ENCODE data around the gene TFDP2.

The TFDP2 gene

DNA sequence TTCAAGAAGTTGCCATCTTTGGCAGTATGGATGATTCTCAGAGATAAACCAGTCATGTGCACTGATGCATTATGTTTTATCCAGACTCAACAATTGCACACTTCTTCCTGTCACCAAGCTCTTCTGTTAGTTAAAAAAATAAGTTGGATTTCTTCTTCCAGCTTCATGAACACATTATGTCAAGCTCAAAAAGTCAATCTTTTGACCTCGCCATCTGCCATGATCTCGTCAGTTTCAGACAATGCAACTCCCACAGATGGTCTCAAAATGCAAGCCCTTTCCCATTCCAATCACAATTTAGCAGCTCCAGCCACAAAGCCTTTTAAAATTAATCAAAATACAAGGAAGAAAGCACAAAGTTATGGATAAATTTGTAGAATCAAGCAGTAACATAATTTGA lies 42.8 kb downstream of the TFDP2 start:
- TF ChIP-seq ZNF8 (CRISPR knock-in tag; IDR thresholded peaks at IDR 0.05) (no peak), RARB (CRISPR knock-in tag; IDR thresholded peaks at IDR 0.05) (no peak), ESRRG (CRISPR knock-in tag; IDR thresholded peaks at IDR 0.05) (no peak), PATZ1 (CRISPR knock-in tag; IDR thresholded peaks at IDR 0.05; ENCODE audit: borderline replicate concordance) (no peak), ZFP3 (CRISPR knock-in tag; IDR thresholded peaks at IDR 0.05) (no peak), CSDC2 (CRISPR knock-in tag; IDR thresholded peaks at IDR 0.05) (no peak), BACH2 (CRISPR knock-in tag; IDR thresholded peaks at IDR 0.05; ENCODE audit: borderline replicate concordance) (no peak)
- TF ChIP-seq, protein P1, sequence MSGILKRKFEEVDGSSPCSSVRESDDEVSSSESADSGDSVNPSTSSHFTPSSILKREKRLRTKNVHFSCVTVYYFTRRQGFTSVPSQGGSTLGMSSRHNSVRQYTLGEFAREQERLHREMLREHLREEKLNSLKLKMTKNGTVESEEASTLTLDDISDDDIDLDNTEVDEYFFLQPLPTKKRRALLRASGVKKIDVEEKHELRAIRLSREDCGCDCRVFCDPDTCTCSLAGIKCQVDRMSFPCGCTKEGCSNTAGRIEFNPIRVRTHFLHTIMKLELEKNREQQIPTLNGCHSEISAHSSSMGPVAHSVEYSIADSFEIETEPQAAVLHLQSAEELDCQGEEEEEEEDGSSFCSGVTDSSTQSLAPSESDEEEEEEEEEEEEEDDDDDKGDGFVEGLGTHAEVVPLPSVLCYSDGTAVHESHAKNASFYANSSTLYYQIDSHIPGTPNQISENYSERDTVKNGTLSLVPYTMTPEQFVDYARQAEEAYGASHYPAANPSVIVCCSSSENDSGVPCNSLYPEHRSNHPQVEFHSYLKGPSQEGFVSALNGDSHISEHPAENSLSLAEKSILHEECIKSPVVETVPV (CRISPR knock-in tag; IDR thresholded peaks at IDR 0.05): no peak

DNA sequence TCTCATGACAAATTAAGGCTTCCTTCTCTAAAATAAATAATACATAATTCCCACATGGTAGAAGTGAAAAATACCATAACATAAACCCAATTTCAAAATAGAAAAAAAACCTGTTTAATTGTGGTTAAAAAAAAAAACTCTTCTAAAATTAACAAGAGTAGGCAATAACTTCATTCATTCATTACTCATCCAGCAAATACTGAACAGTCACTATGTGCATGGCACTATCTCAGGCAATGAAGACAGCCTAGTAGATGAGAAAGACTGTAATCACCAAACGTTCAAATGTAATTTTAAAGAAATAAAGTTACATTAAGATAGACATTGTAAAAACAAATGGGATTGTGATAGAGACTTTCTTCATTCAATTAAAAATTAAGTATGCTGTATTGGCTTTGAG lies 43.4 kb downstream of the TFDP2 start:
- ATAC-seq: no peak
- TF ChIP-seq ARNTL (CRISPR knock-in tag; IDR thresholded peaks at IDR 0.05; ENCODE audit: borderline replicate concordance, low read depth): no peak
- no peak for TF ChIP-seq ZNF8 (CRISPR knock-in tag; IDR thresholded peaks at IDR 0.05)
- TF ChIP-seq ZNF565 (CRISPR knock-in tag; conservative IDR thresholded peaks at IDR 0.05; ENCODE audit: low read depth): no peak
- no peak for TF ChIP-seq CREB5 (CRISPR knock-in tag; IDR thresholded peaks at IDR 0.05; ENCODE audit: low read depth)
- TF ChIP-seq, protein P2, sequence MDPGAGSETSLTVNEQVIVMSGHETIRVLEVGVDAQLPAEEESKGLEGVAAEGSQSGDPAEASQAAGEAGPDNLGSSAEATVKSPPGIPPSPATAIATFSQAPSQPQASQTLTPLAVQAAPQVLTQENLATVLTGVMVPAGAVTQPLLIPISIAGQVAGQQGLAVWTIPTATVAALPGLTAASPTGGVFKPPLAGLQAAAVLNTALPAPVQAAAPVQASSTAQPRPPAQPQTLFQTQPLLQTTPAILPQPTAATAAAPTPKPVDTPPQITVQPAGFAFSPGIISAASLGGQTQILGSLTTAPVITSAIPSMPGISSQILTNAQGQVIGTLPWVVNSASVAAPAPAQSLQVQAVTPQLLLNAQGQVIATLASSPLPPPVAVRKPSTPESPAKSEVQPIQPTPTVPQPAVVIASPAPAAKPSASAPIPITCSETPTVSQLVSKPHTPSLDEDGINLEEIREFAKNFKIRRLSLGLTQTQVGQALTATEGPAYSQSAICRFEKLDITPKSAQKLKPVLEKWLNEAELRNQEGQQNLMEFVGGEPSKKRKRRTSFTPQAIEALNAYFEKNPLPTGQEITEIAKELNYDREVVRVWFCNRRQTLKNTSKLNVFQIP (CRISPR knock-in tag; IDR thresholded peaks at IDR 0.05; ENCODE audit: borderline replicate concordance, low read depth): no peak
- no peak for TF ChIP-seq CSDC2 (CRISPR knock-in tag; IDR thresholded peaks at IDR 0.05)
- TF ChIP-seq TCF4 (CRISPR knock-in tag; IDR thresholded peaks at IDR 0.05; ENCODE audit: borderline replicate concordance): no peak
- TF ChIP-seq ZFP30 (CRISPR knock-in tag; IDR thresholded peaks at IDR 0.05): no peak
- TF ChIP-seq ZC3H10 (CRISPR knock-in tag; IDR thresholded peaks at IDR 0.05): no peak
- TF ChIP-seq TOX (CRISPR knock-in tag; IDR thresholded peaks at IDR 0.05; ENCODE audit: borderline replicate concordance): no peak
- TF ChIP-seq, protein P1 (CRISPR knock-in tag; IDR thresholded peaks at IDR 0.05): no peak

More for the DNA sequence above, 42.8 kb downstream of the TFDP2 start:
- ATAC-seq: no peak

GRCh38 chr3:142104763-142105162 lies 44.6 kb downstream of the TFDP2 start:
- ATAC-seq: no peak
- TF ChIP-seq BACH2 (CRISPR knock-in tag; IDR thresholded peaks at IDR 0.05; ENCODE audit: borderline replicate concordance): no peak
- TF ChIP-seq PATZ1 (CRISPR knock-in tag; IDR thresholded peaks at IDR 0.05; ENCODE audit: borderline replicate concordance): no peak
- no peak for TF ChIP-seq GLIS3 (CRISPR knock-in tag; IDR thresholded peaks at IDR 0.05)
- TF ChIP-seq CSDC2 (CRISPR knock-in tag; IDR thresholded peaks at IDR 0.05): no peak
- TF ChIP-seq TSHZ2 (CRISPR knock-in tag; IDR thresholded peaks at IDR 0.05): no peak
- TF ChIP-seq OSR1 (CRISPR knock-in tag; IDR thresholded peaks at IDR 0.05): no peak
- TF ChIP-seq ISL1 (CRISPR knock-in tag; IDR thresholded peaks at IDR 0.05): no peak
- TF ChIP-seq, protein P2 (CRISPR knock-in tag; IDR thresholded peaks at IDR 0.05; ENCODE audit: borderline replicate concordance, low read depth): no peak
- TF ChIP-seq TOX (CRISPR knock-in tag; IDR thresholded peaks at IDR 0.05; ENCODE audit: borderline replicate concordance): no peak
- TF ChIP-seq TCF4 (CRISPR knock-in tag; IDR thresholded peaks at IDR 0.05; ENCODE audit: borderline replicate concordance): no peak
